NCI-H345 treated with DMSO at 0.1 percent for 48 hours (cell line): ENCODE data around the gene PLEKHA5.
"Not testable (repeated sequence)": the region's sequence is repeated elsewhere in the genome, so short reads cannot be mapped to it uniquely, and the experiment has no call there.

ENCODE experiments used
- DNase-seq: peaks from one replicate; lab custom pipeline; 2025; ENCODE audit not compliant: unreplicated experiment; lab: John Stamatoyannopoulos, UW

The PLEKHA5 gene

GRCh38 chr12:19261773-19262172 is 132.2 kb downstream of the PLEKHA5 start:
- DNase-seq = no peak

DNA sequence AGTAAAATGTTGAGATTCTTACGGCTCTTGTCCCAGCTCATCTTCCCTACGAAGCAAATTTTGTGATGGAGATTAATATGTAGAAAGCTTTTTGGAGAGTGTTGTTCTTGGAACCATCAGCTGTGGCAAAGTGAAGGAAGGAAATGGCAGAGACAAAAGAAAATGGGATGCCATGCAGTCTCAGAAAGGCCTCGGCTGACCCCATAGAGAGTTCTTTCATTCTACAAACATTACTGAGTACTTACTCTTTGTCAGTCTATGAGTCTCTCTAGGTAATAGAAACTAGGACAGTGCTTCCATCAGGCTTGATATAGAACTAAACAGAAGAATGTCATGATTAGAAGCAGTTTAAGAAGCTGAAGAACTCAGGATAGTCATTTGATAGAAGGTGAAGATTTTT is 134.1 kb downstream of the PLEKHA5 start:
- no peak for DNase-seq

DNA sequence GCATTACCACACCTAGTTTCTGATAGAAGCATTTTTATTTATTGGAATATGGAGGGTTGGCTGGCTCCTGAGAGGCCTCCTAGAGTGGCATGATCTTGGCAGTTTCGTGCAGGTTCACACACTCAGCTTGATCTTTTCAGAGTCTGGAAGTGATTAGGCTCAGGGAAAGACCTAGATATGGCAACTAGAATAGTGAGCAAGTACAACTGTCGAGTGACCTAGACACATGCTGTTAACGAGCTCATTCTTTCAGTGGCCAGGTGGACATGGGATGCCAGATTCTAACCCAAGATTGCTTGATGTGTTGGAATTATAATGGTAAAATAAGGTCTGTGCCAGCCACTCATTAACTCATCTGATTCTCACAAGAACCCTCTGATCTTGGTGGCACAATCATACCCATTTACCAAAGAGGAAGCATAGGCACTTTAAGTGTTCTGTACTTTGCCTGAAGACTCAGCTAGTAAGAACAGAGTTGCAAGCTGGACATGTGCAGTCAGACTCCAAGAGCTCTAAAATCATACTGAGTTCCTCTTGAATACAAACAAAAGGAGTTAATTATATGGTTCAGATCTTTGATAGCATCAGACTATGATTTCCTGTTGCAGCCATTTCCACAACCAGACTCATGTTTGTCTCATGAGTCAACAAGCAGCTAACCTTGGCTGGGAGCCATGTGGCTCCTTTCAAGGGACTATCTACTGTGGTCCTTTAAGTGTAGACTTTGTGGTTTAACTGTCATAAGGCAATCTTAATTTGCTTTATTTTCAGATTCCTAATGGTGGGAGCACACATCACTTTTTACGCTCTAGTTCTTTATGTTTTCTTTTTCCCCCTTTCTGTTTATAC is 144.2 kb downstream of the PLEKHA5 start:
- DNase-seq = peak; percentile 72

DNA sequence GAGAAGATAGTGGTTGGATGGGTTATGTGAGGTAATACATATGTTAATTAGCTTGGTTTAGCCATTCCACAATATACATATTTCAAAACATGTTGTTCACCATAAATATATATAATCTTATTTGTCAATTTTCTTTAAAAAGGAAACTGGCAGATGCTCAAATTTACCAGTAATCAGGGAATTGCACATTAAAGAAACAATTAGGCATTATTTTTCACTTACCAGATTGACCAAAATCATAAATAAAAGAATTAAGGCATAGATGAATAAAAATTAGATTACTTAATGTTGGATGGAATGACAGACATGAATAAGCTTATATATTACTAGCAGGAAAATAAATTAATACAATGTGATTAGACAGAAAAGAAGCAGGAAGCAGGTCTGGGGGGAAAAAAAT is 147.2 kb downstream of the PLEKHA5 start:
- DNase-seq = no peak

GRCh38 chr12:19277711-19278110 is 148.2 kb downstream of the PLEKHA5 start:
- DNase-seq = no peak

GRCh38 chr12:19278407-19278806 is 148.9 kb downstream of the PLEKHA5 start:
- no peak for DNase-seq

GRCh38 chr12:19282133-19282699 is 152.7 kb downstream of the PLEKHA5 start:
- DNase-seq = no peak

- DNase-seq = no peak
These were observed 155.1 kb downstream of the PLEKHA5 start for GRCh38 chr12:19284658-19285057.

DNA sequence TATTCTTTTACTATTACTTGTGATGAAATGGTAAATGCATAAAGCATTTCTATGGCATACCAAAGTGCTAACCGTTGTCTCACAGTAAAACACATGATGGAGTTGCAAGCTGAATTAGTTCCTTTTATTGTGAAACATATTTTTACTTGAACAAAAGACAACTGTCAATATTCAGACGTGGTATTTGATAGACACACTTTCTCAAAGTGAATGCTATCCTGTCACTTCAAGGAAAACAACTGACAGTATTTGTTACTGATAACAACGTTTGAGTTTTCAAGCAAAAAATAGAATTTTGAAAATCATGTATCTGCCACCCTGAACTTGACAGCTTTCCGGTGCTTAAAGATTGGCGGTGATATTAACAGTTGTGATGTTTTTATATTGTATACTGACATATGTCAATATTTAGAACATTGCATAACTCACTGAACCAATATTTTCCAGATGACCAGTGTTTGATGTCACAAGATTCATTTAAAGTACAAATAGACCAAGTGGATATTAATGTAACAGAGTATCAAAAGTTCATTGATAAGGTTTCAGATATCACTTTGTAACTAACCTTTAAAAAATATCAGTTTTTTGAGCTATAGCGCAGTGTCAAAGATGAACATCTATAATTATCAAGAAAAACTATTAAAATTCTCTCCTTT is 156.4 kb downstream of the PLEKHA5 start:
- no peak for DNase-seq

GRCh38 chr12:19287302-19287701 is 157.8 kb downstream of the PLEKHA5 start:
- DNase-seq = no peak

- DNase-seq = no peak
These were observed 158.6 kb downstream of the PLEKHA5 start for GRCh38 chr12:19288161-19288560.

GRCh38 chr12:19288603-19289244 is 159.2 kb downstream of the PLEKHA5 start:
- DNase-seq = peak; percentile 40

GRCh38 chr12:19298836-19299605 is 169.5 kb downstream of the PLEKHA5 start:
- DNase-seq = no peak

DNA sequence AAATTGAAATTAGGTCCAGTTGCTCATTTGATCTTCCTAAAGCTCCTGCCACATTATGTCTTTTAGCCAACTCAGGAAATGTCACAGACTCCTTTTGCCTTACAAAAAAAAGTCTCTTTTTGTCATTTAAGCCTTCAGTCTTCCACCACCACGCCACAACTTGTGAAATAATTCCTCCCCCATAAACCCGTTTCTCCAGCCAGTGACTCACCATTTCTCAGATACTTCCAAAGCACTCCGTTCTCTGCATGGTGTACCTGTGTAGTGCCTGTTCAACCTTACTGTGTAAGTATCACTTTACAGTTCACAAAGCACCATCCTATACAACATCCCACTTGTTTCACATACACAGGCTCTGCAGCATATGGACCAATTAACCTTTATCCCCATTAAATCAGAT is 170.2 kb downstream of the PLEKHA5 start:
- no peak for DNase-seq

- no peak for DNase-seq
These were observed 171.7 kb downstream of the PLEKHA5 start for GRCh38 chr12:19301223-19301622.

DNA sequence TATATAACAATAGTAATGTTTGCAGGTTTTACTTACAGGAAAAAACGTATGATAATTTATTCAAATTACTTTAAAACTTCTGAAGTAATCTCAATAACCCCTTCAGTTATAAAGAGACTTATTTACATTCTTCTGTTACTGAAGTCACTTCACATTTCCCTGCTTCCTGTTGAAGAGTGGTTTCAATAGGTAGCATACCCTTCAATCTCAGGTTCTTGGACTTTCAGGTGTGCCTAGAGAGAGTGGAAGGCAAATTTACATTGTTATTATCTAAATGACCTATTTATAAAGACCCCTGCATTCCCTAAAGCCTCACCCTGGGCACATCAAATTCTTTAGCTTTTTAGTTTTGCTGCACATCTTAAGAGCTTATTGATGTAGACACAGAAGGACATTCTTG is 172.2 kb downstream of the PLEKHA5 start:
- DNase-seq = no peak

DNA sequence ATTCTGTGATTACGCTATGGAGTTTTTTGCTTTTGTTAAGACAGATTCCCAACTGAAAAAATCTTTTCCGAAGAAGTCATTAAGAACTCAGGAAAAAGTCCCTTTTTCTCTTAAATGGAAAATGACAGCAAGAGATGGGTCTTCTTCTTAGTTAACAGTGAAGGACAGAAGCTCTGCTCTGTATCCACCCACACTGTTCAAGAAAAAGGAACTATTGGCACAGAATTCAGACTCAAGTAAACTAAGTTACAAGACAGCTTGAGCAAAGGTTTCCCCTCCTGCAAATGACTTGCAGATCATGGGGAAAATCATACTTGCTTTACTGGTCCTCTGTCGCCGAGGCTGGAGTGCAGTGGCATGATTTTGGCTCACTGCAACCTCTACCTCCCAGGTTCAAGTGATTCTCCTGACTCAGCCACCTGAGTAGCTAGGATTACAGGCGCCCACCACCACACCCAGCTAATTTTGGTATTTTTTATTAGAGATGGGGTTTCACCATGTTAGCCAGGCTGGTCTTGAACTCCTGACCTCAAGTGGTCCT is 172.6 kb downstream of the PLEKHA5 start:
- no peak for DNase-seq

DNA sequence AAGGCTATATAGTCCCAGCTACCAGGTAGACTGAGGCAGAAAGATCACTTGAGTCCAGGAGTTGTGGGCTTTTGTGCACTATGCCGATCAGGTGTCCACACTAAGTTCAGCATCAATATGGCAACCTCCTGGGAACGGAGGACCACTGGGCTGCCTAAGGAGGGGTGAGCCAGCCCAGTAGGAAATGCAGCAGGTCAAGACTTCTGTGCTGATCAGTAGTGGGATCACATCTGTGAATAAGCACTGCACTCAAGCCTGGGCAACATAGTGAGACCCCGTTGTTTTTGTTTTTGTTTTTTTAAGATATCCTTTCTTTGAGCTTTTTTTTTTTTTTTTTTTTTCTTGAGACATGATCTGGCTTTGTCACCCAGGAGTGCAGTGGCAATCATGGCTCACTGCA is 174.0 kb downstream of the PLEKHA5 start:
- DNase-seq = no peak

- DNase-seq = no peak
These were observed 174.7 kb downstream of the PLEKHA5 start for GRCh38 chr12:19304149-19304750.

DNA sequence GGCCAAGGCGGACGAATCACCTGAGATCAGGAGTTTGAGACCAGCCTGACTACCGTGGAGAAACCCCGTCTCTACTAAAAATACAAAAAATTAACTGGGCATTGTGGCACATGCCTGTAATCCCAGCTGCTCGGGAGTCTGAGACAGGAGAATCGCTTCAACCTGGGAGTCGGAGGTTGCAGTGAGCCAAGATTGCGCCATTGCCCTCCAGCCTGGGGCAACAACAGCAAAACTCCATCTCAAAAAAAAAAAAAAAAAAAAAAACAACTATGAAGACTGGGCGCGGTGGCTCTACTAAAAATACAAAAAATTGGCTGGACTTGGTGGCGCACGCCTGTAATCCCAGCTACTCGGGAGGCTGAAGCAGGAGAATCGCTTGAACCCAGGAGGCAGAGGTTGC is 176.1 kb downstream of the PLEKHA5 start:
- not testable (repeated sequence) for DNase-seq
